ENCODE measurements around the gene CCR7.

Gene CCR7

DNA sequence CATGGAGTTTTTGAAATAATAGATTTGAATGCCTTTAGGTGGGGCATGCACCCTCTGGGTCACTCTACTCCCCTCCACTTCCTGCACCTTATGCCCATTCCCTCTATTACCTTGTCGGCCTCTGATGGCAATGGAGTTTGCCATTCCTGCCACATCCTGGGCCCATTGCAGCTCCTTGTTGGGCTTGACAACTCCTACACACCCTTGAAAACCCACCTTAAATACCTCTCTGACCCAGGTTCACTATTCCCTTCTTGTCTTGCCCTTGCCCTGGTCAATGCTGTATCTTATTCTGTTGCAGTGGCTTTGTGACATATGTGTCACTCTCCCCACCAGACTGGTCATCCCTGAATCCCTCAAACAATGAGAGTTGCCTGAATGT lies 2.4 kb downstream of the CCR7 start:
- no peak for DNase-seq (ENCODE audit: low read depth in 3 of 3)

DNA sequence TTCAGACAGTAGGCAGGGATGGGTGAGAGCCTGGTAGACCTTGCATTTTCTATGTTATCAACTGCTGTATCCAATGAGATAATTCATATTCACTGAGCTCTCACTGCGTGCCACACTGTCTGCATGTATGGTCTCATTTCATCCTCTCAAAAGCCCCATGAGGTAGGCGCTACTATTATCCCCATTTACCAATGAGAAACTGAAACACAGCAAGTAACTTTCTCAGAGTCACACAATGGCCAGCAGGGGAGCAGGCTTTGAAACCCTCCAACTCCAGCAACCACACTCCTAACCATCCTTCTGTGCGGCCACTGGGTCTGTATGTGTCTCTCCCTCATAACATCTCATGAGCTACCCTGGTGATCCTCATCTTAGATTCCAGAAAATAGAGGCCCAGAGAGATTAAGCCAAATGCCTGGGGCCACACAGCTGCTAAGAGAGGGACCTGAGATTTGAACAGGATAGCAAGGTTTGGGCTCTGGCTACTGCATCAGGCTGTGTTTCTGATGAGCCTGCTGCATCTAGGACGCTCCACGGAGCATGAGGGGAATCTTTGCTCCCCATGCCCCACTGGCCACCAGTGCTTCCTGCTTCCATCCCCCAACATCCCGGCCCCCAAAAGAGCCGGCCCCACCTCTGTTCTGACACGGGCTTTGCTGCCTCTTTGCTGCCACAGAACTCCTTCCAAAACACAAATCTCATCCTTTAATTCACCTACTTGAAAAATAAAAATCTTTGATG lies 3.2 kb downstream of the CCR7 start:
- DNase-seq (ENCODE audit: low read depth in 3 of 3) = no peak

DNA sequence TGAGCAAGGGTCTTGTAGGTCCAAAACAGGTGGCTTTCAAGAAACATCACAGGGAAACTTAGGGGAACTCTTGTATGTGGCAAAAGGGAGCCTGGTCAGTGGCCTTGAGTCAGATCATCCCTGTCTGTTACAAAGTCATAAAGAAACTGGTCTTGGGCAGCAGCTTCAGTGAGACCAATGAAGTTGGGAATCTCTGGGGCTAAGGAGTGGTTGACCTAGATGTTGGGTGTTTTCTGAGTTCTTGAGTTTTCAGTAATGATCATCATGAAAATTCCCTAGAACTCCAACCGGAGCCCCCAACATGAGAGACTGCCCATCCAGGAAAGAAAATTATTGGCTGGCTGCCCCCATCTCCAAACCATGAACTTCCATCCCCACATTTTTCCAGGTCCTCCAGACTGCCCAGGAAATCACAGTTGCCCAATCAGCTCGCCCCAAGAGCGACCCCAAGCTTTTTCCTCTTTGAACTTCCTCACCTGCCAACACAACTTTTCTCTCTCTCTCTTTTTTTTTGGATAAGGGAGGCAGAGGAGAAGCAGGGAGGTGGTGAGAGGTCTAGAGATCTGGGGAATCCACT lies 3.9 kb downstream of the CCR7 start:
- no peak for DNase-seq (ENCODE audit: low read depth in 3 of 3)

DNA sequence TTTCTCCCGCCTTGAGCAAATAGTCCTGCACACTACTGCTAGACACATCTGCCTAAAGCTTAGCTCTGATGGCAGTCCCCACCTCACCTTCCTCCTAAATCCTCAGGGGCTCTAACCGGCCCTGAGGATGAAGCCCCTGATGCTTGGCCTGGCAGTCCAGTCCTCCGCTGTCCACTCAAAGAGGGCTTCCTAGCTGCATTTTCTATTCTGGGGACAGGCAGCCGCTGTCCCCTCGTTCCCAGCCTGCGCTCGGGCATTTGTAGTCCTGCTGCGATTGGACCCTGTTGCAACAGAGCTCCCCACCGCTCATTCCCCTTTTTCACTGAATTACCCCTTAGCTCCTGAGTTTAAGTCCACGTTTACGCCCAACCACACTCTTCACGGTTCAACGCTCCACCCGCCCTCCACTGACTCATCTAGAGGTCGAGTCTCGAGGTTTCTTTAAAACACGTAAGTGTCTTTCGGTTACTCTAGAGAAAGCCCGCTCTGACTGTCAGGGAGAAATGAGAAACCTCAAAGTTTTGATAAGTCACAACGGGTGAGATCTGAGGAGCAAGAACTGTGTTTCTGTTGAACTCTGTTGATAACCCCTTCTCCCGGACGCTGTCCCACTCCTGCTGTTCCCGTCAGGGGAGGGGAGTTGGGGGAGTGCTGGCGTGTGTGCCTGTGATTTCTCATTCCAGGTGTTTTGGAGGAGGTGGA lies 4.5 kb downstream of the CCR7 start:
- DNase-seq (ENCODE audit: low read depth in 3 of 3) = peak in 2 of 3 experiments; percentile 65 to 68

DNA sequence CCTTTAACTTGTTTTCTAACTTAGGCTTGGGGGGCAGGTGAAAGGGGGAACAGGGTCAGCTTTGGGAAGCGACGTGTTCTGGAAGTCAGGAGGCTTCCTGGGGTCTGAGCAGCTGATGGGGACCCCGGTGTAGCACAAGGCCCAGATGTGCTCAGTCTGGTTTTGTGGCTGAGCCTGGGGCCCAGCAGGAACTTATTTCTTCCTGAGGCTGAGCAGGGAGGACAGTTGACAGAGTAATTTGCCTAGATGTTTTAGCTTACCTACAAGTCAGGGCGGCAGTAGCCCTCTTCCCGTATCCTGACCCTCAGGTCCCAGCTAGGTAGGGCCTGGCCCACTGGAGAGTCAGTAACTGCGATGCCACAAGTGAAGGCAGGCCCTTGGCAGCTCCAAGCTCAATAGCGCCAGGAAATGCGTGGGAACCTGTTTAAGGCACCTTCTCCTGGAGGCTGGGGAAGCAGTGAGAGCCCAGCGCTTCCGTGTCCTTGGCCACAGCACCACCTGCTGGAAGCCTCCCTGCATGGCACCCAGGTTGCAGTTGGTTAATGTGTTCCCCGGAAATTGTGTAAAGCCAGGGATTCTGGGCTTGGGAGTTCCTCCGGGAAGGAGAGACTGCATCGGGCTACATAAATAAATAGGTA lies 5.2 kb downstream of the CCR7 start:
- peak; percentile 62 to 75 (median 74) for DNase-seq (ENCODE audit: low read depth in 3 of 3)

DNA sequence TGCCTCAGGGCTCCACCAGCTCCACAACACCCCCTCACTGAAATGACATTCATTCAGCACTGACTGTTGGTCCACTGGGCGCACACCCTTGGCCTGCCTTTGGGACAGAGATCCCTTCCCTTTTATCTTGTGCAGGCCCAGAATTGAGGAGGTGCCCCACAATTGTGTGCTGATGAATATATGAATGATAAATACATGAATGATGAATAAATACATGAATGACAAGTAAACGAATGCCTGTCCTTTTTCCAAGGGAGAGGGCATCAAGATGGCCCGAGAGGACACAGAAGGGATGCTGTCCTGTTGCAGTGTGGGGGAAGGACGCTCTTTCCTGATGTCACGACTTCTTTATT lies 5.7 kb downstream of the CCR7 start:
- DNase-seq (ENCODE audit: low read depth in 3 of 3) = no peak

DNA sequence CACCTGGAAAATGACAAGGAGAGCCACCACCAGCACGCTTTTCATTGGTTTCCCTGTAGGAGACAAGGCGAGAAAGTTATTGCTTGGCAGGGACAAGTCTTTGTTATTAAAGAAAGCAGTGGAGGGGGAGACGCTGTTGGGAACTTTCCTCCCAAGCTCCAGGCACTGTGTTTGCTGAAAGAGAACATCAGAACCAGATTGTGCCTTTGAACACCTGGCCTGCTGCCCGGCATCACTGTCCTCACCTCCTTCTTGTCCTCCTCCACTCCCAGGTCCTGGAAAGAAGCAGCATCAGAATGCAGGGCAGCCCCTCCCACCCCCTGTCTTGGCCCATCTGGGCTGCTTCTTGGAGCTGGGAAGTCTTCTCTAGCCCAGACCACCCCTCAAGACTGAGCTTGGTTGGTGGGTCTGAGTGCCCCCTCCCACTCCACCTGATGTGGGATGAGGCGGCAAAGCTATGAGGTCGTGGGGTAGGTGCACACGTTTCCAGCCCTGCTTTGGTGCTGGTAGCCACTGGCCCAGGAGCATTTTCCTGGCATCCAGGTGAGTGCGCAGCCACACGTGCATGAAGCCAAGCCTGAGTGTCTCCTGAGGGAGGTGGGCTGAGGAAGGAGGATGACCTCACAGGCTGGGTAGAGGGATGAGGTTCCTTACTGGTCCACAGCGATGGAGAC lies 6.2 kb downstream of the CCR7 start:
- no peak for DNase-seq (ENCODE audit: low read depth in 3 of 3)

DNA sequence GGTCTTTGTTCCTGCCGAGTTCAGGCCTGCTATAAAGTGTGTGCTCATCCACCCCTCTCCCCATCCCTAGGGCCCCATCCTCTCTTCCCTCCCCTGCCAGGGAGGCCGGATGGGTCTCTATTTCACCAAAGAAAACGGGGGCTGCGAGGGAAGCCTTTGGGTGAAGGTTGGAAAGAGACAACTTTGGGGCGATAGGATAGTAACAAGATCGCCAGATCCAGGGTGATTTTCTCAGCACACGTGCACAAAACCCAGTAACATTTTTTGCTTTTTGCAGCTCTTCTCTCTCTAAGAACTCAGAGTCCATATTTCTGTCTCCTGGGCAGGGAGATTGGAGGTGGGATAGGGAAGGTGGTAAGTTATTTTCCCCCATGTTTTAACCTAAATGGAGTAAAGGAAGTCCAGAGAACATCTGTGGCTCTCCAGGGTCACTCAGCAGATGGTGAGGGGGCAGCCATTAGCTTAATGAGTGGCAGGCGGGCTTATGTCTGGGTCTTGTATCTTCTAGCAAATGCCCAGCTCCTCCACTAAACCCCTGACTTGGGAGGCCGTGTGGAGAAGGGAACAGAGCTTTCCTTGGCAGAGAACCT lies 6.9 kb downstream of the CCR7 start:
- no peak for DNase-seq (ENCODE audit: low read depth in 3 of 3)

DNA sequence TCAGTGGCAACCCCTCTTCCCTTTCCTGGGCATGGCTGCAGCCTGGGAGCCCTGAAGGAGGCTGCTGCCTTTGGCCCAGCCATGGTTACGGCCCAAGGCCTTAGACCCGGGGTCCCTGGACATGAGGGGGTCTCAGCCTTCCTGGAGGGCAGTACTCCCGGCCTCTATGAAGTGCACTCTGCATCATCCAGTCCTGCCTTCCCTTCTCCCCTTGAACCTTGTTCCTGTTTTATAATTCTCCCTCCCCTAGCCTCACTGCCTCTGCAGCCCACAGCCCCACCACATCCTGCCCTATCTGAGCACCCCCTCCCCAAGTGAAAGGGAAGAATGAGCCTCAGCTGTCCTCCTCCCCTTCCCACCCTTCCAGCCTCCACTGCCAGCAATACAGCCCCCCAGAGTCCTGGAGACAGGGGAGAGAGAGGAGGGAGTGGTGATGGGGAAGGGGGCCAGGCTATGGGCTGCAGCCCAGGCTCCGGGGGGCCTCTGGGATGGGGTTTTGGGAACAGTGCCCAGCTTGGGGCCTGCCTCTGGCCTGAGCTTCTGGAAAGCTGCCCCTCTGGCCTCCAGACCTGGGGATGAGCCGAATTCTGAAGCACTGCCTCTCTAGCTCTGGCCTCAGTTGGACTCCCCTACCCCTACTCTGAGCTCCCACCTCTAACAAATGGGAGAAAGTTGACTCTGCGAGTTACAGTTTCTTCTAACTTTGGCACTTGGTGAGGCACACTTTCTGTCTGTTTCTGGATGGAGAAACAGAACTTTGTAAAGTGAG lies 7.6 kb downstream of the CCR7 start:
- no peak for DNase-seq (ENCODE audit: low read depth in 3 of 3)

DNA sequence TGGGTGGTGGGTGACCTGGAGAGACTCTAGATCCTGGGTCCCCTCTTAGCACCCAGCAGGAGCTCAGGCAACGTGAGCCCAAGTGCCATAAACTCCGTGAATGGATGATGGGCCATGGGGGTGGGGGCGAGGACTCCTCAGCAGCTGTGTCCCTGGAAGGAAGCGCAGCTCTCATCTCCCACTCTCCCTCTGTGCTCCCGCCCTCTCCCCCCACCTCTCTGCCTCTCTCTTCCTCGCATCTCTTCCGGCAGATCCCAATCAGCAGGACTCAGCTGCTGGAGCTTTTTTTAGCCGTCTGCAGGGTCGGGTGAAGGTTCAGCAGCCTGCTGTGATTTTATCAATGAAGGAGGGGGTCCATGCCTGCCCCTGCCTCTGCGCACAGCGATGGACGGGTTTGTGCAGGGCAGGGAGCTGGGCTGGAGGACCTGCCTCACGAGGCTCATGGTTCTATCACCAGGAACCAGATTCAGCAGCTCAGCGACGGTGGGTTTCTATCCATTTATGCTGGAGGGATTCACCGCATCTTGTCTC lies 8.3 kb downstream of the CCR7 start:
- no peak for DNase-seq (ENCODE audit: low read depth in 3 of 3)

DNA sequence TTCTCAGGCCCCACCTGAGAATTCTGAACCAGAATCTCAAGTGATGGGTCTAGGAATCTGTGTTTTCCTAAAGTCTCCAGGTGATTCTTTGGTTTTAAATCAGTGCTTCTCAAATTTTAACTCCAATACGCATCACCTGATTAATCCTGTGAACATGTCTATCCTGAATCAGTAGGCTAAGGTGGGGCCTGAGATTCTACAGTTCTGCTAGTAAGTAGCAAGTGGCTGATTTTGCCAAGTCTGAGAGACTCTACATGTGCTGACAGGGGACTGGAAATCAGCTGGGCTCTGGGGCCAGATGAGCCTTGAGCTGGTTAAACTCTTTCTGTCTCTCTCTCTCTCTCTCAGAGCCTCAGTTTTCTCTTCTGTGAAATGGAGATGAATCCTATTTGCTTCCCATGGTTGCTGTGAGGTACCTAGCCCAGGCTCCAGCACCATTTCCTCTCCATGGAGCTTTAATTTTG lies 9.0 kb downstream of the CCR7 start:
- no peak for DNase-seq (ENCODE audit: low read depth in 3 of 3)

DNA sequence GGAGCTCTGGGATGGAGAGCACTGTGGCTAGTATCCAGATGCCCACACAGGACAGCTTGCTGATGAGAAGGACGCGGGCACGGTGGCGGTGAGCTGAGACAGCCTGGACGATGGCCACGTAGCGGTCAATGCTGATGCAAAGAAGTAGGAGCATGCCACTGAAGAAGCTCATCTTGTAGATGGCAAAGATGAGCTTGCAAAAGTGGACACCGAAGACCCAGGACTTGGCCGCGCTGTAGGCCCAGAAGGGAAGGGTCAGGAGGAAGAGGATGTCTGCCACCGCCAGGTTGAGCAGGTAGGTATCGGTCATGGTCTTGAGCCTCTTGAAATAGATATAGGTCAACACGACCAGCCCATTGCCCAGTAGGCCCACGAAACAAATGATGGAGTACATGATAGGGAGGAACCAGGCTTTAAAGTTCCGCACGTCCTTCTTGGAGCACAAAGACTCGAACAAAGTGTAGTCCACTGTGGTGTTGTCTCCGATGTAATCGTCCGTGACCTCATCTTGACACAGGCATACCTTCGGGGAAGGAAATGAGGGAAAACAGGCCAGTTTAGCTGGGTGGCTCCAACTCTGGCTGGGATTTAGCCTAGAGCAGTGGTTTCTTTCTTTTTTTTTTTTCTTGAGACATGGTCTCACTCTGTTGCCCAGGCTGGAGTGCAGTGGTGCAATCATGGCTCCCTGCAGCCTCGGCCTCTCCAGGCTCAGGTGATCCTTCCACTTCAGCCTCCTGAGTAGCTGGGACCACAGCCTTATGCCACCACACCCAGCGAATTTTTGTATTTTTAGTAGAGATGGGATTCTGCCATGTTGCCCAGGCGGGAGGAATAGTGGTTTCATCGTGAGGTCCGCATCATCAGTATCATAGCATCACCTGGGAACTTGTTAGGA lies 9.7 kb downstream of the CCR7 start:
- no peak for DNase-seq (ENCODE audit: low read depth in 3 of 3)

DNA sequence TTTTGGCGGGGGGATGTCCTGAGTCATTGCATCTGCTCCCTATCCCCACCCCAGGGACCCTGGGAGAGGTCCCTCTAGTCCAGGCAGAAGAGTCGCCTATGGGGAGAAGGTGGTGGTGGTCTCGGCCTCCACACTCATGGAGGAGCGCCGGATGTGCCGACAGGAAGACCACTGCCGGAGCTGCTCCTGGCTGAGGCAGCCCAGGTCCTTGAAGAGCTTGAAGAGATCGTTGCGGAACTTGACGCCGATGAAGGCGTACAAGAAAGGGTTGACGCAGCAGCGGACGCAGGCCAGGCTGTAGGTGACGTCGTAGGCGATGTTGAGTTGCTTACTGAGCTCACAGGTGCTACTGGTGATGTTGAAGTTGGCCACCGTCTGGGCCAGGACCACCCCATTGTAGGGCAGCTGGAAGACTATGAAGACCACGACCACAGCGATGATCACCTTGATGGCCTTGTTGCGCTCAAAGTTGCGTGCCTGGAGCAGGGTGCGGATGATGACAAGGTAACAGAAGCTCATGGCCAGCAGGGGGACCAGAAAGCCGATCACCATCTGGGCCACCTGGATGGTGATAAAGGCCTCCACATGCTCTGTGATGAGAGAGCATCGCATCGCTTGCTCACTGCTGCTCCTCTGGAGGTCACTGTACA lies 10.5 kb downstream of the CCR7 start:
- DNase-seq (ENCODE audit: low read depth in 3 of 3) = no peak

DNA sequence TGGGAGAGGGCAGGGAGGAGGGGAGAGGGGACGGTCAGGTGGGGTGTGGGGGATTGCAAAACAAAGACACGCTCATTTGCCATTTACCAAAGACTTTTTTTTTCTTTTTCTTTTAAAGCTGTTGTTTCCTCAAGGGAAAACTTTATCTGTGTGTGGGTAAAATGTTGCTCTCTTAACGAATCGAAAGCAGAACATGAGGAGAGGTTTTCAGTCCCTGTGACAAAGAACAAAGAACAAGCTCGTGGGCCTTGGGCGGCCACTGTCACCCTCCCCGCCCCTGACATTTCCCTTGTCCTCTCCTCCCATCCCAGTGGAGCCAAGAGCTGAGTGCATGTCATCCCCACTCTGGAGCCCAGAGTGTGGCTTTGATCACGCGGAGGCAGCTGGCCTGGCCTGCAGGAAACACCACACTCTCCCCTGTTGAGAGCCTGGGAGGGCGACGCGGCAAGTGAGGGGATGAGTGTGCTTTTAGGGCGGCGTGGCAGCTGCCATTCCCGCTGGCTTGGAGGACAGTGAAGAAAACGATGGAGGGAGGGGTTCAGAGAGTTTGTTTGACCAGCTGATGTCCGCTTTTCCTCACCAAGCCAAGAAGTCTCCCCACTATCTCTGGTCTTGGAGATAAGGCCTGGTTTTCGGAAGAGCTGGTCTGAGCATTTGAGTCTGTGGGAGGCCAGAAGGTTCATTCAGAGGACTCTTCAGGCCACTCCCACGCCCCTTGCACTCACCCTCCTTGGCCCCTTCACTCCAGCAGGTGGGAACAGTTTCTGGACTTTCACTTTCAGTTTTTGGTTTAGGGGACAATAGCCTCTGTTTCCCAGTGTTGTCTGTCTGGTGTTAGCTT lies 11.4 kb downstream of the CCR7 start:
- no peak for DNase-seq (ENCODE audit: low read depth in 3 of 3)

DNA sequence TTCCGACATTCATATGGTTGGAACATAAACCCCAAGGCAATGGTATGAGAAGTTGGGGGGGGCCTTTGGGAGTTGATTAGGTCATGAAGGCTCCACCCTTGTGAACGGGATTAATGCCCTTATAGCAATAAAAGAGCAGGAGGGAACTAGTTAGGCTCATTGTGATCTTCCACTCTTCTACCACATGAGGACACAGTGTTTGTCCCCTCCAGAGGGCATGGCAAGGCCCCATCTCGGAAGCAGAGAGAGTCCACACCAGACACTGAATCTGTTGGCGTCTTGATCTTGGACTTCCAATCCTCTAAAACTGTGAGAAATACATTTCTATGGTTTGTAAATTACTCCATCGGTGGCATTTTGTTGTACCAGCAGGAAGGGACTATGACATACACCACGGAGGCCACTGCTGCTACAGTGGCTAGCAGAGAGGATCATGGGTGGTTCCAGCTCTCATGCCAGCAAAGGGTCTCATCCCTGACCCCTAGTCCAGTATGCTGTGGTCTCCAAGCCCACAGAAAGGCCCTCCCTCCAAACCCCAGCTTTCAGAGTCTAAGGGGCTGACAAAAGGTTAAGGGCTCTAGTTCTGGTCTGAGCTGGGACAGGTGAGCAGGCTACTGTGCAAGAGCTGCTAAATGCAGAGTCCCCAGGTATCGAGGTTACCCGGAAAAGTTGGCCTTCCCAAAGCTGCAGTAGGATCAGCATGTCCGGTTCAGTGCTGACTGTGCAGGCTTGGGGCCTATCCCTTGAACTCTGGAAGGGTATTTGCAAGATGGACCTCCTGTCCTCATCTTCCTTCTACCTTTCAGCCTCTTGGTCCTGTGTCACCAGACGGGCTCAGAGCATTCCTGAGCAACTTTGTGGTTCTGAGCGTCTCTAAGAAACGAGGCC lies 12.2 kb downstream of the CCR7 start:
- no peak for DNase-seq (ENCODE audit: low read depth in 3 of 3)

DNA sequence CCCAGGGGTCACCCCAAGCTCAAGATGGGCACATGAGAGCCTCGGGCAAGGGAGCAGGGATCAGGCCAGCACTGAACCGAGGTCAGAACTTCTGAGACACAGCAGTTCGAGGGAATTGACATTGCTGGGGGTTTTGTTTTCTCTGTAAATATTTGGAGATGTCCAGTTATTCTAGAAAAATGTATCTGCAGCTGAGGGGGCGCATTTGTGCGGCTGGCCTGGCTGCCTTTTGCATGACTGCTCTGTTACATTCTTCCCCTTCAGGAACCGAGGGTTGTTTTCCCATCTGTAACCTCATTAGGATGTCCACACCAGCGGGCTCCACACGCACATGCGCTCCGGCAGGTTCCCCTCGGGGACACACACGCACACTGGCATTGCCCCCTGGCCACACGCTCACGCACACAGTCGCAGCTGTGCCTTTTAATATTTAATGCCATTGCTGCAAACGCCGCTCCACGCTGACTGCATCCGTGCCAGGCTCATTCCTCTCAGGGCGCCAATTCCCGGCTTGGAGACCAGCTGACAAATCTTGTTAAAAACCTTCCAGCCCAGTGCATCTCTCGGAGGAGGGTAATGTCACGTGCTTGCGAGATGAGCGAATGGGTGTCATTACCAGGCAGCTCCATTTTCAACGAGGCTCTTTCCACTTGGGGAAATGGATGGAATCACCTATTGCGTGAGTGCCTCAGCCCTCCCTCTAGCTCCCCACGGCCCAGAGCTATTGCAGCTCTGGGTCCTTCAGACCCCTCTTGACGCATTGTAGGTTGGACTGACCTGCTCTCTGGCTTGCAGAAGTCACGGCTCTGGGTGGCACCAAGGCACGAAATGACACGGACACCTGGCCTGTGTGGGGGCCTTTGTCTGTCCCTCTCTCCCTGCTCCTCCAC lies 13.1 kb downstream of the CCR7 start:
- DNase-seq (ENCODE audit: low read depth in 3 of 3) = no peak
